Gastrocnemius medialis (tissue), 4 donors: ENCODE data around the gene ST7. TPM values are rescaled to one million over a fixed set of nuclear protein-coding genes. Genes with fewer than 3 reads are reported as not detected.

ENCODE experiments used
- ATAC-seq, 2 donors: fragments of 150-250 bp; one replicate each; pipeline ENCODE4 v1.9.1; 2016
- DNase-seq, 2 donors: peaks; one replicate each; pipeline ENCODE4 v3.0.0-alpha.2; 2019
- H3K27ac ChIP-seq, 4 donors: fragments of 200-600 bp; sonication (generic); 1 replicate in 1 of 4; 2 replicates in 3 of 4; pipeline ENCODE4 v1.5.1; 2016 to 2018; ENCODE audit warnings: mild to moderate bottlenecking in 2 of 4, moderate library complexity in 1 of 4
- H3K27me3 ChIP-seq, 3 donors: fragments of 200-600 bp; sonication (generic) in 2 of 3; 1 replicate in 1 of 3; 2 replicates in 2 of 3; pipeline versions ENCODE4 v1.5.1 to v1.6.0; 2016 to 2019; ENCODE audit warnings: mild to moderate bottlenecking in 1 of 3, moderate library complexity in 1 of 3
- H3K36me3 ChIP-seq, 2 donors: fragments of 200-600 bp; sonication (generic) in 1 of 2; one replicate each; pipeline ENCODE4 v1.5.1; 2017 to 2018
- H3K4me1 ChIP-seq, 2 donors: fragments of 200-600 bp; sonication (generic) in 1 of 2; one replicate each; pipeline ENCODE4 v1.5.1; 2016 to 2017; ENCODE audit warnings: mild to moderate bottlenecking in 2 of 2
- H3K4me3 ChIP-seq, 4 donors: fragments of 200-600 bp; sonication (generic) in 3 of 4; 1 replicate in 1 of 4; 2 replicates in 3 of 4; pipeline ENCODE4 v1.5.1; 2016 to 2019; ENCODE audit warnings: mild to moderate bottlenecking in 2 of 4
- H3K9me3 ChIP-seq, 3 donors: fragments of 200-600 bp; sonication (generic) in 2 of 3; 1 replicate in 1 of 3; 2 replicates in 2 of 3; pipeline ENCODE4 v1.5.1; 2016 to 2019
- POLR2A ChIP-seq, 2 donors: fragments of 450-650 bp; IDR thresholded peaks; one replicate each; pipeline ENCODE4 v1.6.1; 2017; ENCODE audit warnings: antibody characterized with exemption in 2 of 2, mild to moderate bottlenecking in 2 of 2, moderate library complexity in 2 of 2
- in situ Hi-C, 4 donors: fragments of 200-750 bp; cut with MboI; loops; one replicate each; pipeline versions ENCODE4 v1.15.0 to v1.8.0; 2017; ENCODE audit warnings: low sequenced_read_pairs in 4 of 4
- intact Hi-C: fragments of 100-400 bp; cut with DNase I; formaldehyde crosslinking; loops from one replicate; pipeline ENCODE4 v1.15.1; 2023; ENCODE audit warnings: low total_unique reads
- total RNA-seq, 4 donors: library from RNA; depleted of rRNA; stranded (reverse); fragments of >200 nt; gene quantifications; one replicate each; pipeline versions ENCODE4 v1.1.0 to v1.2.3, GENCODE V29; 2016
- TF ChIP-seq, protein P1 (sequence below), 5 experiments: fragments of 450-650 bp in 3 of 5; fragments of 200-600 bp in 2 of 5; sonication (generic) in 2 of 5; IDR thresholded peaks in 4 of 5; conservative IDR thresholded peaks in 1 of 5; 1 replicate in 4 of 5; 2 replicates in 1 of 5; pipeline ENCODE4 v1.5.1; 2016 to 2019; ENCODE audit warnings: antibody characterized with exemption in 5 of 5, mild to moderate bottlenecking in 3 of 5, moderate library complexity in 3 of 5

The ST7 gene
- total RNA-seq, 4 donors from 2014 or later: 5.5 to 14.5 (median 11.9) TPM

DNA sequence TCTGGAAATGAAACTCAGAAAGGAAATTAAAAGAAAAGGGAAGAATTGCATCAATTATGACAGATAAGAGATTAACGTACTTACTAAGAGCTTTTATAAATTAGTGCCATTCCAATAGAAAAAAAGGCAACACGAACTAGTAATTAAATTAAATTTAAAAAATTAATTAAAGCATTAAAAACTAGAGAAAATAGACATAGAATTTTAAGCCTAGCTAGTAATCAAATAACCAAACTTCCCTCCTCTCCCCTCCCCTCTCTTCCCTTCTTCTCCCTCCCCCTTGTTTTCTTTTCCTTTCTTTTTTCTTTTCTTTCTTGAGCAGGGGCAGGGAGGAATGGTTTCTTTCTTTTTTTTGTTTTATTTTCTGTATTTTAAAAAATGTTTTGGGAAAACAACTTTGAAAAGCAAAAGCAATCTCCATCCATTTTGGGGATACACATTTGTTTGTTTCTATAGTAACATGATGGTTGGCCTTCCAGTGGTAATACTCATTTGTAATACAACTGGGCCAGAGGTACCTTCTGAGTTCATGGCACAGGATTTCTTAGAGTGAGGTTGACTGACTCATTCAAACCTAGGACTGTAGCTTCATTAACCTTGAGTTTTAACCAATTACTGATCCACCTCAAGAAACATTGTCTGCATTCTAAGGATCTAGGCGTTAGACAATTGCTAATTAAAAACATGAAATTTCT lies 132.6 kb downstream of the ST7 start:
- peaks cover 36% of the 10 kb centered on the region in 2 donors for H3K4me1 ChIP-seq
- H3K36me3 ChIP-seq: no peaks in the 10 kb centered on the region
- TF ChIP-seq POLR2A (IDR thresholded peaks at IDR 0.05): no peak
- TF ChIP-seq, protein P1, sequence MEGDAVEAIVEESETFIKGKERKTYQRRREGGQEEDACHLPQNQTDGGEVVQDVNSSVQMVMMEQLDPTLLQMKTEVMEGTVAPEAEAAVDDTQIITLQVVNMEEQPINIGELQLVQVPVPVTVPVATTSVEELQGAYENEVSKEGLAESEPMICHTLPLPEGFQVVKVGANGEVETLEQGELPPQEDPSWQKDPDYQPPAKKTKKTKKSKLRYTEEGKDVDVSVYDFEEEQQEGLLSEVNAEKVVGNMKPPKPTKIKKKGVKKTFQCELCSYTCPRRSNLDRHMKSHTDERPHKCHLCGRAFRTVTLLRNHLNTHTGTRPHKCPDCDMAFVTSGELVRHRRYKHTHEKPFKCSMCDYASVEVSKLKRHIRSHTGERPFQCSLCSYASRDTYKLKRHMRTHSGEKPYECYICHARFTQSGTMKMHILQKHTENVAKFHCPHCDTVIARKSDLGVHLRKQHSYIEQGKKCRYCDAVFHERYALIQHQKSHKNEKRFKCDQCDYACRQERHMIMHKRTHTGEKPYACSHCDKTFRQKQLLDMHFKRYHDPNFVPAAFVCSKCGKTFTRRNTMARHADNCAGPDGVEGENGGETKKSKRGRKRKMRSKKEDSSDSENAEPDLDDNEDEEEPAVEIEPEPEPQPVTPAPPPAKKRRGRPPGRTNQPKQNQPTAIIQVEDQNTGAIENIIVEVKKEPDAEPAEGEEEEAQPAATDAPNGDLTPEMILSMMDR (IDR thresholded peaks at IDR 0.05 in 4 of 5, conservative IDR thresholded peaks at IDR 0.05 in 1 of 5): no peak
- no peak overlapping the region for H3K27ac ChIP-seq
- intact Hi-C loops (no loop called here), in situ Hi-C loops (no loop called here)
- ATAC-seq (no peak), DNase-seq (no peak)
- H3K9me3 ChIP-seq: no peaks in the 10 kb centered on the region
- H3K4me3 ChIP-seq: no peak overlapping the region
- H3K27me3 ChIP-seq: no peaks in the 10 kb centered on the region

DNA sequence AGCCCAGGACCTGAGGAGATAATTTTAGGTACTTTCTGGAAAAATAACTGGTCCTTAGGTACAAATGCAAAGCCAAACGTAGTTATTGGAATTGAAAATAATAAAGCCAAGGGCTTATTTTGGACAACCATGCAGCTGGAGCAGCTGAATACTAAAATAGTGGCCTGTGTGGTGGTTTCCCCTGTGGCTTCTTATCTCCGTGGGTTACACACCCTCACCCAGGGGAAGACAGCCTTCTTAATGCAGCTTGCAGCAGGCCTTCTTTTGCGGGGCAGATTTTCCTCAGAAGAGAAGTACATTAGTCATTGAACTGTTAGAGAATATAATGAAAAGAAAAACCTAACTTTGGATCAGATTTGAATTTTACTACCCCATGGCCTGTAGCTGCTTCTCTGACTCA lies 133.5 kb downstream of the ST7 start:
- in situ Hi-C loops (no loop called here), intact Hi-C loops (no loop called here)
- Histone ChIP-seq H3K9me3 (no peaks in the 10 kb centered on the region), H3K27me3 (no peaks in the 10 kb centered on the region), H3K4me1 (peaks cover 41 to 44% of the 10 kb centered on the region in 2 donors), H3K4me3 (no peak overlapping the region), H3K36me3 (no peaks in the 10 kb centered on the region), H3K27ac (no peak overlapping the region)
- no peak for DNase-seq
- TF ChIP-seq POLR2A (IDR thresholded peaks at IDR 0.05): no peak
- TF ChIP-seq, protein P1 (IDR thresholded peaks at IDR 0.05 in 4 of 5, conservative IDR thresholded peaks at IDR 0.05 in 1 of 5): no peak
- no peak for ATAC-seq

DNA sequence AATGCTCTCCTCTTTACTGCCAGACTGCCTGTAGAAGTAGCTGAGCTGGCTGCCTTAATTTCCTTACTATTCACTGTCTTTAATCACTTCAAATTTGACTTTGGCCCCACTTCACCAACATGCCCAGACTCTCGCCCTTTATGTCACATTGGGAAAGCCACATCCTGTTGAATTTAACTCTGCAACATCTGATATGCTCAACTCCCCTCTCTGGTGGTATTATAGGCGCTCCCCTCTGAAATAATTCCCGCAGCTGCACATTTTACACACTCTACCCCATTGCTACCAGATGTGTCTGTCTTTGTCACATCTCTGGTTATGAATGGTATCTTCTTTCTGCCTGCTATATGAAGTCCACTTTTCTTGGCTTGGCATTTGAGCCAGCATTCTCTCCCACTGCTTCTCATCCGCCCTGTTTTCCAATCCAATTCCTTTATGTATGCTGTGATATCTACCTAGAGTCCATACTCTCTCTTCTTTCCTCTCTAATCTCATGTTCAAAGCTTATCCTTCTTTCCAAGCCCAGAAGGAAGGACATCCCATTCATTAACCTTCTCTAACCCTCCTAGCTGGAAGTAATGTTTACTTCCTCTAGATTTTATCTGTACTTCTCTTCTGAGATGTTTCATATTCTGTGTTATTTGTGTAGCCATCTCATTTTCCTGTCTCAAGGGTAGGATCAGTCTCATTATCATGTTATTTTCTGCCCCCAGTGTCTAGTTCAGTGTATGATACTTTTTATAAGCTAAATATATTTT lies 134.5 kb downstream of the ST7 start:
- intact Hi-C loops: no loop called here

DNA sequence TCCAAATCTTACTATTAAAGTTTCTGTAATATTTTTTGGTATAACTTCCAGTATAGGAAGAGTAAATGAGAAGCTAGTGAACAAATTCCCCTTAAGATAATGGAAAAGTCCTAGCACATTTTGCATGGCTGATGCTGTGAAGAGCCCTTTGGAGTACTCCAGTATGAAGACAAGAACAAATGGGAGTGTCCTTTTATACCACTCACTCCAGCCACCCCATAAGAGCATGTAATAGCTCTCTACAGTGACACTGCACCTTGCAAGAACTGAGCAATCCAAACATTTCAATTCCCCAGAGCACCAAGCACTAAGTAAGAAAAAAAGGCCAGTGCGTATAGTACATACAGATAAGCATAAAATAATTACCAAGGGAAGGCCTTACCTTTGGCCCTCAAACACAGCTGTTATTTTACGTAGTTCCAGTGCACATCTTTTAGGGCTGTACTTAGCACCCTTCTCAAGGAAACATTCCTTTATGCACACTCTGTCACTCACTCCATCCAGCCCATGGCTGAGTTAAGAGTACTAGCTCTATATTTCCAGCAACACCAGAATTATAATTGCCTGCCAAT lies 135.4 kb downstream of the ST7 start:
- TF ChIP-seq POLR2A (IDR thresholded peaks at IDR 0.05): no peak
- TF ChIP-seq, protein P1 (IDR thresholded peaks at IDR 0.05 in 4 of 5, conservative IDR thresholded peaks at IDR 0.05 in 1 of 5): no peak
- H3K36me3 ChIP-seq: no peaks in the 10 kb centered on the region
- H3K4me3 ChIP-seq: no peak overlapping the region
- H3K9me3 ChIP-seq: no peaks in the 10 kb centered on the region
- intact Hi-C loops (no loop called here), in situ Hi-C loops (no loop called here)
- DNase-seq (no peak), ATAC-seq (no peak)
- no peak overlapping the region for H3K27ac ChIP-seq
- H3K27me3 ChIP-seq: no peaks in the 10 kb centered on the region
- H3K4me1 ChIP-seq: peaks cover 40 to 43% of the 10 kb centered on the region in 2 donors

More for the DNA sequence above, 134.5 kb downstream of the ST7 start:
- H3K9me3 ChIP-seq: no peaks in the 10 kb centered on the region
- ATAC-seq: no peak
- H3K27ac ChIP-seq: no peak overlapping the region
- peaks cover 43 to 49% of the 10 kb centered on the region in 2 donors for H3K4me1 ChIP-seq
- in situ Hi-C loops: no loop called here
- no peaks in the 10 kb centered on the region for H3K36me3 ChIP-seq
- H3K4me3 ChIP-seq: no peak overlapping the region
- TF ChIP-seq, protein P1 (IDR thresholded peaks at IDR 0.05 in 4 of 5, conservative IDR thresholded peaks at IDR 0.05 in 1 of 5): no peak
- TF ChIP-seq POLR2A (IDR thresholded peaks at IDR 0.05): no peak
- DNase-seq: no peak
- no peaks in the 10 kb centered on the region for H3K27me3 ChIP-seq
